ENCODE measurements around the gene ITGAE. TPM values are rescaled to one million over a fixed set of nuclear protein-coding genes. Genes with fewer than 3 reads are reported as not detected.

The ITGAE gene
- total and polyA plus RNA-seq, 7 experiments from 2014 or later = 16.3 to 44.9 (median 23.6) TPM

DNA sequence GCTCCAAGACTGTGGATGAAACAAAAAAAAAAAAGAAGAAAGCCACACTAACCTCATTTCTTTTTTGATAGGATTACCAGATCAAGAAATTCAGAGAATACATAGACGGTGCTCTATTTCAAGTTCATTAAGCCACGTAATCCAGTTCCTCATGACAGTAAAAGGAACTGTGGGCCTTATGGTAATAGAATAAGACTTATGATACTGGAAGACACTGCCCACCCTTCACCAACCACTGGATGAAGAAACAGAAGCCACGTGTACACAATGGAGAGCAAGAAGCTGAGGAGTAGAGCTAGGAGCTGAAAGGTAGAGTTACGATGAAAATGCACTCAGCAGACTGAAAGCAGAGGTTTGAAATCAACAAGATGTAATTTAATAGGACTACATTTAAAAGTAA, 33.8 kb upstream of the ITGAE start:
- no peaks in the 10 kb centered on the region for H3K4me1 ChIP-seq (ENCODE audit: control insufficient read depth in 2 of 2, insufficient read depth in 2 of 2, low read length in 2 of 2)
- intact Hi-C loops (cut with micrococcal nuclease) = no loop called here
- no peaks in the 10 kb centered on the region for H3K9me3 Mint-ChIP-seq
- POLR2A ChIA-PET = no interaction called here
- H3K4me3 ChIP-seq (ENCODE audit: low read length) = no peak overlapping the region
- peaks cover 10 to 34% (median 16%) of the 10 kb centered on the region in 5 donors for H3K36me3 Mint-ChIP-seq
- no peaks in the 10 kb centered on the region for H3K27me3 ChIP-seq (ENCODE audit: control insufficient read depth in 2 of 2, insufficient read depth in 2 of 2, low read length in 2 of 2)
- no peaks in the 10 kb centered on the region for H3K9me3 ChIP-seq (ENCODE audit: control insufficient read depth in 2 of 3, low read length in 3 of 3)
- peaks cover 3 to 48% (median 8%) of the 10 kb centered on the region in 3 experiments for H3K36me3 ChIP-seq (ENCODE audit: control insufficient read depth in 2 of 3, insufficient read depth in 3 of 3, low read length in 3 of 3)
- DNase-seq = no peak
- no peak overlapping the region for H3K27ac ChIP-seq (ENCODE audit: low read depth, low read length)
- H3K27ac Mint-ChIP-seq = peak overlapping the region in 2 of 9 donors; percentile 37 to 55
- CTCF ChIA-PET = no interaction called here
- peaks cover 10 to 37% (median 19%) of the 10 kb centered on the region in 7 donors for H3K4me1 Mint-ChIP-seq
- ATAC-seq = no peak
- no peak overlapping the region for H3K4me3 Mint-ChIP-seq
- H3K27me3 Mint-ChIP-seq = no peaks in the 10 kb centered on the region

DNA sequence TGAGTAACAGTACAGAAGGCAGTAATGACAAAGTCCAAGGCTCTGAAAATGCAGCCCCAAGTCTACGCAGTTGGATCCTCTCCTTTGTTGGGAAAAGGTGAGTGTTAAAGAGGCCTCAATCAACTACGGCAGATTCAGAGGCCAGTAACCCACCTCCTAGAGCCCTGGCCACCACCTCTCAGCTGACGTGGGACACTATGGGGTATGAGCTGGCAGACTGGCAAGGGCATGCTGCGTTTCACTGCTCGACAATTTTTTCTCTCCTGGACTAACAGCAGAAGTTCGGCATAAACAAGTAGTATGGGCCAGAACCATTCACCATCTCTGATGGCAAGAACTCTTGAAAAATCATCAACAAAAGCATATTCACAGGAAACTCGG, 27.9 kb upstream of the ITGAE start:
- ChIA-PET CTCF (interaction anchor here (0.7 to 6.6 kb wide), 6 partner anchors 9 to 1171 kb away, joined by 3 to 154 read pairs (median 6); no protein-coding TSS in a partner anchor), POLR2A (interaction anchor here (0.5 to 3.5 kb wide), 4 partner anchors 14 to 91 kb away, joined by 3 to 15 read pairs (median 5); no protein-coding TSS in a partner anchor)
- H3K9me3 ChIP-seq (ENCODE audit: control insufficient read depth in 2 of 3, low read length in 3 of 3) = no peaks in the 10 kb centered on the region
- peaks cover 0 to 2% (median 0%) of the 10 kb centered on the region in 11 donors for H3K9me3 Mint-ChIP-seq
- DNase-seq (no peak), ATAC-seq (no peak)
- no peaks in the 10 kb centered on the region for H3K4me1 ChIP-seq (ENCODE audit: control insufficient read depth in 2 of 2, insufficient read depth in 2 of 2, low read length in 2 of 2)
- no peaks in the 10 kb centered on the region for H3K27me3 ChIP-seq (ENCODE audit: control insufficient read depth in 2 of 2, insufficient read depth in 2 of 2, low read length in 2 of 2)
- H3K36me3 ChIP-seq (ENCODE audit: control insufficient read depth in 2 of 3, insufficient read depth in 3 of 3, low read length in 3 of 3) = peaks cover 11 to 61% (median 13%) of the 10 kb centered on the region in 3 experiments
- no peak overlapping the region for H3K27ac ChIP-seq (ENCODE audit: low read depth, low read length)
- peaks cover 9 to 49% (median 19%) of the 10 kb centered on the region in 5 donors for H3K36me3 Mint-ChIP-seq
- intact Hi-C loops (cut with micrococcal nuclease) = no loop called here
- H3K27ac Mint-ChIP-seq = no peak overlapping the region
- no peak overlapping the region for H3K4me3 Mint-ChIP-seq
- peaks cover 0 to 15% (median 6%) of the 10 kb centered on the region in 7 donors for H3K4me1 Mint-ChIP-seq
- H3K27me3 Mint-ChIP-seq = no peaks in the 10 kb centered on the region
- no peak overlapping the region for H3K4me3 ChIP-seq (ENCODE audit: low read length)

DNA sequence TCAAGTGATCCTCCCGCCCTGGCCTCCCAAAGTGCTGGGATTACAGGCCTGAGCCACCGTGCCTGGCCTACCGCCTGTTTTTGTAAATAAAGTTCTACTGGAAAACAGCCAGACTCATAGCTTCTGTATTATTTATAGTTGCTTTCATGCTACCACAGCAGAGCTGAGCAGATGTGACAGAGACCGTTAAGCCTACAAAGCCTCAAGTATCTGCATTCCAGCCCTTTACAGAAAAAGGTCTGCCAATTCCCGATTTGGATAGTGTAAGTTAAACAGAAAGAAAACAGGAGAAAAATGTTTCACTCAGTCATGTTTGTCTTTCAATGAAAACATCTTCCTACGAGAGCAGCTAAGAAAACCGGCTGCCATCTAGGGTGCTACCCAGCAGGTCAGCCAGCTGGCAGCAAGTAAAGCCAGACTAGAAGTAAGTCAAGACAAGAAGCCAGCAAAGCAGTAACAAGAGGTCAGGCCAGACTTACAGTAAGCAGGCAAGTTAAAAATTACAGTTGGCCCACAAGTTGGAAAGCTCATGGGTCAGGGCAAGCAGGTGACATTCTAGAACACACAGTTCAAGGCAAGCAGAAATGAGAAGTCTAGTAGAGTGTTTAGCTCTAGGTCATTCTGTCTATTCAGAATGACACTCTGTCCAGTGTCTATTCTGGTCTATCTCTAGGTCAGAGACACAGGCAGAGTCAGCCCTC, 27.3 kb upstream of the ITGAE start:
- H3K27ac Mint-ChIP-seq = peak overlapping the region in 3 of 9 donors; percentile 14 to 42 (median 26)
- peaks cover 0 to 2% (median 0%) of the 10 kb centered on the region in 11 donors for H3K9me3 Mint-ChIP-seq
- H3K27me3 Mint-ChIP-seq = no peaks in the 10 kb centered on the region
- ChIA-PET CTCF (interaction anchor here (0.7 to 6.6 kb wide), 6 partner anchors 10 to 1172 kb away, joined by 3 to 154 read pairs (median 6); no protein-coding TSS in a partner anchor), POLR2A (interaction anchor here (0.6 to 3.5 kb wide), 4 partner anchors 52 to 90 kb away, joined by 3 to 15 read pairs (median 5); no protein-coding TSS in a partner anchor)
- H3K4me3 ChIP-seq (ENCODE audit: low read length) = no peak overlapping the region
- peaks cover 0 to 15% (median 4%) of the 10 kb centered on the region in 7 donors for H3K4me1 Mint-ChIP-seq
- H3K27ac ChIP-seq (ENCODE audit: low read depth, low read length) = no peak overlapping the region
- H3K27me3 ChIP-seq (ENCODE audit: control insufficient read depth in 2 of 2, insufficient read depth in 2 of 2, low read length in 2 of 2) = no peaks in the 10 kb centered on the region
- no peaks in the 10 kb centered on the region for H3K9me3 ChIP-seq (ENCODE audit: control insufficient read depth in 2 of 3, low read length in 3 of 3)
- H3K36me3 ChIP-seq (ENCODE audit: control insufficient read depth in 2 of 3, insufficient read depth in 3 of 3, low read length in 3 of 3) = peaks cover 11 to 64% (median 13%) of the 10 kb centered on the region in 3 experiments
- H3K36me3 Mint-ChIP-seq = peaks cover 9 to 47% (median 20%) of the 10 kb centered on the region in 5 donors
- no peak for ATAC-seq
- H3K4me3 Mint-ChIP-seq = no peak overlapping the region
- intact Hi-C loops (cut with micrococcal nuclease) = no loop called here
- H3K4me1 ChIP-seq (ENCODE audit: control insufficient read depth in 2 of 2, insufficient read depth in 2 of 2, low read length in 2 of 2) = no peaks in the 10 kb centered on the region
- no peak for DNase-seq

DNA sequence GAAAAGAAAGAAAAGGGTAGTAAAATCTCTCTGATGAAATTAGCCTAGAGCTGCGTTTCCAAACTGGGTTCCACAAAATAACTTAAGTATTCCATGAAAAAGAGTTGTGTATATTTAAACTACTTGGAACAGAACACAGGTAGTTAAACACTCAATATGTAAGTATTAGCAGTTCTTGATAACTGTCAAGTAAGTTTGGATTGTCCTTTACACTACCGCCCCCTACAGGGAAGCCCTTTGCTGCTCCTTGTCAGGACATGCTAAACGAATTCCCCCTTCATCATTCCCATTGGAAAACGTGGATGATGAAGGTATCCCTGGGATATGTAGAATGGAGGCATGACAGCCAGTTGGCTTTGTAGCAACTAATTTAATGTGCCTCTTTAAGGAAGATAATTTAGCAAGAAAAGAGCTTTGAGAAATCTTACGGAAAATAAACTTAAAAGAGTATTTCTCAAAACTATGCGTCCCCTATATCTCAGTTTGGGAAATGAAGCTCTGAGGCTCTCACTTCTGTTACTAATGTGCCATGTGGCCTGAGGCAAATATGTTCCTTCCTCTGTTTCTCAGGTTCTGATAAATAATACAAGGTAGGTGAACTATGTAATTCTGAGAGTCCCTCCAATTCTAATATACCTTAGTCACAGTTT, 26.3 kb upstream of the ITGAE start:
- ChIA-PET CTCF (interaction anchor here (0.5 to 6.6 kb wide), 16 partner anchors 10 to 413 kb away, joined by 3 to 154 read pairs (median 3); no protein-coding TSS in a partner anchor), POLR2A (interaction anchor here (0.7 to 3.5 kb wide), 4 partner anchors 87 to 103 kb away, joined by 3 to 15 read pairs (median 6); partner anchors contain the start of gene HASPIN)
- intact Hi-C loops (cut with micrococcal nuclease) = loop anchor here (1.0 to 2.0 kb wide), 2 partner anchors 90 to 144 kb away; no protein-coding TSS in a partner anchor
- no peaks in the 10 kb centered on the region for H3K4me1 ChIP-seq (ENCODE audit: control insufficient read depth in 2 of 2, insufficient read depth in 2 of 2, low read length in 2 of 2)
- peaks cover 0 to 2% (median 0%) of the 10 kb centered on the region in 11 donors for H3K9me3 Mint-ChIP-seq
- H3K27me3 Mint-ChIP-seq = no peaks in the 10 kb centered on the region
- peak; percentile 74 for ATAC-seq
- peak overlapping the region in 2 of 9 donors; percentile 42 to 59 for H3K27ac Mint-ChIP-seq
- H3K9me3 ChIP-seq (ENCODE audit: control insufficient read depth in 2 of 3, low read length in 3 of 3) = no peaks in the 10 kb centered on the region
- H3K36me3 ChIP-seq (ENCODE audit: control insufficient read depth in 2 of 3, insufficient read depth in 3 of 3, low read length in 3 of 3) = peaks cover 11 to 73% (median 13%) of the 10 kb centered on the region in 3 experiments
- no peaks in the 10 kb centered on the region for H3K27me3 ChIP-seq (ENCODE audit: control insufficient read depth in 2 of 2, insufficient read depth in 2 of 2, low read length in 2 of 2)
- DNase-seq = peak; percentile 22 to 75 (median 71)
- no peak overlapping the region for H3K27ac ChIP-seq (ENCODE audit: low read depth, low read length)
- no peak overlapping the region for H3K4me3 Mint-ChIP-seq
- peaks cover 9 to 53% (median 20%) of the 10 kb centered on the region in 5 donors for H3K36me3 Mint-ChIP-seq
- no peak overlapping the region for H3K4me3 ChIP-seq (ENCODE audit: low read length)
- H3K4me1 Mint-ChIP-seq = peaks cover 0 to 15% (median 4%) of the 10 kb centered on the region in 7 donors

DNA sequence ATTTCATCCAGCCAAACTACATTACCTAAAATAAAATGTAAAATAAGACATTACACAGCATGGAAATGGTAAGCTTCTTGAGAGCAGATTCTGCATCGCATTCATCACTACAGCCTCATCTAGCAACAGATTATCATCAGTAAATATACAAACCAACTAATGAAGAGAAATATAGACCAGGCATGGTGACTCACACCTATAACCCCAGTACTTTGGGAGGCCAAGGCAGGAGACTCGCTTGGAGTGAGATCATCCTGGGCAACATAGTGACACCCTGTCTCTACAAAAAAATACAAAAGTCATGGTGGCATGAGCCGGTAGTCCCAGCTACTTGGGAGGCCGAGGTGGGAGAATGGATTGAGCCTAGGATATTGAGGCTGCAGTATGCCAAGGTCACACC, 25.2 kb upstream of the ITGAE start:
- Mint-ChIP-seq H3K4me3 (no peak overlapping the region), H3K36me3 (peaks cover 9 to 62% (median 22%) of the 10 kb centered on the region in 5 donors), H3K9me3 (peaks cover 0 to 2% (median 0%) of the 10 kb centered on the region in 11 donors), H3K27me3 (no peaks in the 10 kb centered on the region), H3K4me1 (peaks cover 0 to 19% (median 4%) of the 10 kb centered on the region in 7 donors), H3K27ac (no peak overlapping the region)
- no peaks in the 10 kb centered on the region for H3K9me3 ChIP-seq (ENCODE audit: control insufficient read depth in 2 of 3, low read length in 3 of 3)
- no peaks in the 10 kb centered on the region for H3K4me1 ChIP-seq (ENCODE audit: control insufficient read depth in 2 of 2, insufficient read depth in 2 of 2, low read length in 2 of 2)
- intact Hi-C loops (cut with micrococcal nuclease) = loop anchor here (2.0 kb wide), 1 partner anchor 143 kb away; no protein-coding TSS in a partner anchor
- peaks cover 14 to 80% (median 18%) of the 10 kb centered on the region in 3 experiments for H3K36me3 ChIP-seq (ENCODE audit: control insufficient read depth in 2 of 3, insufficient read depth in 3 of 3, low read length in 3 of 3)
- CTCF ChIA-PET = interaction anchor here (1.0 to 6.6 kb wide), 4 partner anchors 15 to 144 kb away, joined by 4 to 154 read pairs (median 6); no protein-coding TSS in a partner anchor
- H3K27me3 ChIP-seq (ENCODE audit: control insufficient read depth in 2 of 2, insufficient read depth in 2 of 2, low read length in 2 of 2) = no peaks in the 10 kb centered on the region
- ATAC-seq (no peak), DNase-seq (no peak)
- POLR2A ChIA-PET = interaction anchor here (3.5 kb wide), 1 partner anchor 88 kb away, joined by 15 read pairs; no protein-coding TSS in a partner anchor
- H3K27ac ChIP-seq (ENCODE audit: low read depth, low read length) = no peak overlapping the region
- no peak overlapping the region for H3K4me3 ChIP-seq (ENCODE audit: low read length)

DNA sequence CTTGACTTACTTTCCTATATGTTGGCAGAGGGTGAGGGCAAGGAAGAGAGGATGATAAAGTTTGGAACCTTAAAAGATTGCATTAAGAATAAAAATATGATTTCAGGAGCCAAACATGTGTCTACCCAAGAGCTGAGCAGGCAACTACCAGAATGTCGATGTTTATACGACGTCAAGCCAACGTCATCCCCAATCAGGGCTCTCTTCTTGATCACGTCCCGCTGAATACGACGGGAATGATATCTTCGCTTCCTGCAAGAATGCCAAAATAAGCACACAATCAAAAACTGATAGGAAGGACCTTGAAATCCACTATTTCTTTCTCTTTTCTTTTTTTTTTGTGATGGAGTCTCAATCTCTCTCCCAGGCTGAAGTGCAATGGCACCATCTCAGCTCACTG, 20.1 kb upstream of the ITGAE start:
- POLR2A ChIA-PET = interaction anchor here (1.0 kb wide), 1 partner anchor 84 kb away, joined by 6 read pairs; no protein-coding TSS in a partner anchor
- Mint-ChIP-seq H3K9me3 (no peaks in the 10 kb centered on the region), H3K27me3 (no peaks in the 10 kb centered on the region), H3K4me1 (peaks cover 0 to 7% (median 0%) of the 10 kb centered on the region in 7 donors), H3K27ac (no peak overlapping the region), H3K36me3 (peaks cover 8 to 62% (median 26%) of the 10 kb centered on the region in 5 donors), H3K4me3 (no peak overlapping the region)
- ATAC-seq (no peak), DNase-seq (no peak)
- Histone ChIP-seq H3K4me1 (ENCODE audit: control insufficient read depth in 2 of 2, insufficient read depth in 2 of 2, low read length in 2 of 2) (no peaks in the 10 kb centered on the region), H3K27me3 (ENCODE audit: control insufficient read depth in 2 of 2, insufficient read depth in 2 of 2, low read length in 2 of 2) (no peaks in the 10 kb centered on the region), H3K27ac (ENCODE audit: low read depth, low read length) (no peak overlapping the region), H3K4me3 (ENCODE audit: low read length) (no peak overlapping the region), H3K9me3 (ENCODE audit: control insufficient read depth in 2 of 3, low read length in 3 of 3) (no peaks in the 10 kb centered on the region), H3K36me3 (ENCODE audit: control insufficient read depth in 2 of 3, insufficient read depth in 3 of 3, low read length in 3 of 3) (peaks cover 14 to 80% (median 22%) of the 10 kb centered on the region in 3 experiments)
- CTCF ChIA-PET = interaction anchor here (0.6 to 1.2 kb wide), 2 partner anchors 20 to 84 kb away, joined by 5 read pairs; no protein-coding TSS in a partner anchor
- intact Hi-C loops (cut with micrococcal nuclease) = no loop called here

Data from naive thymus-derived CD4-positive, alpha-beta T cell (primary cell).